ENCODE results near the gene EML2.

EML2 gene

DNA sequence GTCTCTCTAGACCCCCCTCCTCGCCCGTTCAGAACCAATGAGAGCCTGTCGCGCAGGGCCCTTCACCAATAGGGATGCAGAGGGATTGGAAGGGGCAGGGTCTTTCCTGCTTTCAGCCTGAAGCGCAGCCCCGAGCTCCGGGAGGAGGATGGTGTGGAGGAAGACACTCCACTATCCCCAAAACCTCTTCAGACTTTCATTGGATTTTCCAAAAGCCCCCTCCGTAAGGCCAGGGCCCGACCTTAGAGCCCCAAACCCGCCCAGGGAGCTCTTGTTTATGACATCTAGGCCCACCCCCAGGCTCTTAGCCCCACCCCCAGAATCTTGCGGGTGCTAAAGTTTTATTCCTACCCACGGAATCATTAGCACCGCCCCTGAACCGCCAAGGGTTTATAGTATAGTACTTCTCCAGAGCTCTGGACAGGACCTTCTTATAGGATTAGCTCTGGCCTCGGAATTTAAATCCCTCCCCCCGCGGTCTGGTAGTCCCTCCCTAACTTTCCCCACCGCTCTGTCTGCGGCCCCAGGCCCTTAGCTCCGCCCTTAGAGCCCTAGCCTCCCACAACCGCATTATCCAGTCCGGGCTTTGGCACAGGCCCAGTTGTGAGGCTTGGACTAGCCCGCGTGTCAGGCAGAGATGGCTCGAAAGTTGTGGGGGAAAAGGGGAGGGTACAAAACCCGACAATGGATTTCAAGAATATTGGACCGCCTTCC lies 6.6 kb upstream of the EML2 start (continued):
- TF ChIP-seq, protein P1, sequence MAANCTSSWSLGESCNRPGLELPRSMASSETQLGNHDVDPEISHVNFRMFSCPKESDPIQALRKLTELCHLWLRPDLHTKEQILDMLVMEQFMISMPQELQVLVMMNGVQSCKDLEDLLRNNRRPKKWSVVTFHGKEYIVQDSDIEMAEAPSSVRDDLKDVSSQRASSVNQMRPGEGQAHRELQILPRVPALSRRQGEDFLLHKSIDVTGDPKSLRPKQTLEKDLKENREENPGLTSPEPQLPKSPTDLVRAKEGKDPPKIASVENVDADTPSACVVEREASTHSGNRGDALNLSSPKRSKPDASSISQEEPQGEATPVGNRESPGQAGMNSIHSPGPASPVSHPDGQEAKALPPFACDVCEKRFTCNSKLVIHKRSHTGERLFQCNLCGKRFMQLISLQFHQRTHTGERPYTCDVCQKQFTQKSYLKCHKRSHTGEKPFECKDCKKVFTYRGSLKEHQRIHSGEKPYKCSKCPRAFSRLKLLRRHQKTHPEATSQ (tag by site-specific recombination; IDR thresholded peaks at IDR 0.05) = no peak
- TF ChIP-seq ZNF146 (tag by site-specific recombination; IDR thresholded peaks at IDR 0.05) (no peak), ZNF624 (tag by site-specific recombination; IDR thresholded peaks at IDR 0.05) (no peak), GLI4 (tag by site-specific recombination; IDR thresholded peaks at IDR 0.05) (no peak), ZNF132 (tag by site-specific recombination; IDR thresholded peaks at IDR 0.05; ENCODE audit: borderline replicate concordance) (no peak), ZNF558 (tag by site-specific recombination; IDR thresholded peaks at IDR 0.05) (0 out of 2 replicates have a peak, but pooled peaks have one; percentile 21), ZNF114 (tag by site-specific recombination; IDR thresholded peaks at IDR 0.05) (no peak), HOXD13 (CRISPR knock-in tag; IDR thresholded peaks at IDR 0.05; ENCODE audit: borderline replicate concordance) (no peak), ZNF324 (tag by site-specific recombination; IDR thresholded peaks at IDR 0.05) (peak; percentile 72; the same call in 1 of the 2 replicates), ZNF600 (tag by site-specific recombination; IDR thresholded peaks at IDR 0.05) (no peak), ZNF214 (tag by site-specific recombination; IDR thresholded peaks at IDR 0.05; ENCODE audit: borderline replicate concordance) (no peak), ZBTB1 (tag by site-specific recombination; IDR thresholded peaks at IDR 0.05) (no peak), ZNF121 (tag by site-specific recombination; IDR thresholded peaks at IDR 0.05) (no peak), ZNF658 (tag by site-specific recombination; IDR thresholded peaks at IDR 0.05) (no peak), SALL2 (tag by site-specific recombination; IDR thresholded peaks at IDR 0.05; ENCODE audit: borderline replicate concordance) (no peak), HOXC10 (CRISPR knock-in tag; IDR thresholded peaks at IDR 0.05) (no peak), ZNF155 (tag by site-specific recombination; IDR thresholded peaks at IDR 0.05) (no peak), YY2 (tag by site-specific recombination; IDR thresholded peaks at IDR 0.05) (no peak), ZNF404 (tag by site-specific recombination; IDR thresholded peaks at IDR 0.05) (no peak), ZNF629 (tag by site-specific recombination; IDR thresholded peaks at IDR 0.05) (peak; percentile 61), ZIC2 (tag by site-specific recombination; IDR thresholded peaks at IDR 0.05) (no peak), SCRT2 (tag by site-specific recombination; IDR thresholded peaks at IDR 0.05) (no peak), ZNF366 (tag by site-specific recombination; conservative IDR thresholded peaks at IDR 0.05) (peak; percentile 35; the same call in 1 of the 2 replicates), ZNF138 (tag by site-specific recombination; IDR thresholded peaks at IDR 0.05; ENCODE audit: borderline replicate concordance) (no peak), GLI2 (tag by site-specific recombination; IDR thresholded peaks at IDR 0.05; ENCODE audit: borderline replicate concordance, low read depth) (no peak), ZNF571 (tag by site-specific recombination; IDR thresholded peaks at IDR 0.05) (no peak), ZNF169 (tag by site-specific recombination; IDR thresholded peaks at IDR 0.05) (no peak), ZNF561 (tag by site-specific recombination; IDR thresholded peaks at IDR 0.05; ENCODE audit: borderline replicate concordance) (peak; percentile 83)
- TF ChIP-seq, protein P2, sequence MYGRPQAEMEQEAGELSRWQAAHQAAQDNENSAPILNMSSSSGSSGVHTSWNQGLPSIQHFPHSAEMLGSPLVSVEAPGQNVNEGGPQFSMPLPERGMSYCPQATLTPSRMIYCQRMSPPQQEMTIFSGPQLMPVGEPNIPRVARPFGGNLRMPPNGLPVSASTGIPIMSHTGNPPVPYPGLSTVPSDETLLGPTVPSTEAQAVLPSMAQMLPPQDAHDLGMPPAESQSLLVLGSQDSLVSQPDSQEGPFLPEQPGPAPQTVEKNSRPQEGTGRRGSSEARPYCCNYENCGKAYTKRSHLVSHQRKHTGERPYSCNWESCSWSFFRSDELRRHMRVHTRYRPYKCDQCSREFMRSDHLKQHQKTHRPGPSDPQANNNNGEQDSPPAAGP (tag by site-specific recombination; IDR thresholded peaks at IDR 0.05) = peak; percentile 52; the same call in 1 of the 2 replicates
- TF ChIP-seq, protein P3, sequence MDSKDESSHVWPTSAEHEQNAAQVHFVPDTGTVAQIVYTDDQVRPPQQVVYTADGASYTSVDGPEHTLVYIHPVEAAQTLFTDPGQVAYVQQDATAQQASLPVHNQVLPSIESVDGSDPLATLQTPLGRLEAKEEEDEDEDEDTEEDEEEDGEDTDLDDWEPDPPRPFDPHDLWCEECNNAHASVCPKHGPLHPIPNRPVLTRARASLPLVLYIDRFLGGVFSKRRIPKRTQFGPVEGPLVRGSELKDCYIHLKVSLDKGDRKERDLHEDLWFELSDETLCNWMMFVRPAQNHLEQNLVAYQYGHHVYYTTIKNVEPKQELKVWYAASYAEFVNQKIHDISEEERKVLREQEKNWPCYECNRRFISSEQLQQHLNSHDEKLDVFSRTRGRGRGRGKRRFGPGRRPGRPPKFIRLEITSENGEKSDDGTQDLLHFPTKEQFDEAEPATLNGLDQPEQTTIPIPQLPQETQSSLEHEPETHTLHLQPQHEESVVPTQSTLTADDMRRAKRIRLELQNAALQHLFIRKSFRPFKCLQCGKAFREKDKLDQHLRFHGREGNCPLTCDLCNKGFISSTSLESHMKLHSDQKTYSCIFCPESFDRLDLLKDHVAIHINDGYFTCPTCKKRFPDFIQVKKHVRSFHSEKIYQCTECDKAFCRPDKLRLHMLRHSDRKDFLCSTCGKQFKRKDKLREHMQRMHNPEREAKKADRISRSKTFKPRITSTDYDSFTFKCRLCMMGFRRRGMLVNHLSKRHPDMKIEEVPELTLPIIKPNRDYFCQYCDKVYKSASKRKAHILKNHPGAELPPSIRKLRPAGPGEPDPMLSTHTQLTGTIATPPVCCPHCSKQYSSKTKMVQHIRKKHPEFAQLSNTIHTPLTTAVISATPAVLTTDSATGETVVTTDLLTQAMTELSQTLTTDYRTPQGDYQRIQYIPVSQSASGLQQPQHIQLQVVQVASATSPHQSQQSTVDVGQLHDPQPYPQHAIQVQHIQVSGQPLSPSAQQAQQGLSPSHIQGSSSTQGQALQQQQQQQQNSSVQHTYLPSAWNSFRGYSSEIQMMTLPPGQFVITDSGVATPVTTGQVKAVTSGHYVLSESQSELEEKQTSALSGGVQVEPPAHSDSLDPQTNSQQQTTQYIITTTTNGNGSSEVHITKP (tag by site-specific recombination; IDR thresholded peaks at IDR 0.05) = peak; percentile 91
- TF ChIP-seq, protein P4, sequence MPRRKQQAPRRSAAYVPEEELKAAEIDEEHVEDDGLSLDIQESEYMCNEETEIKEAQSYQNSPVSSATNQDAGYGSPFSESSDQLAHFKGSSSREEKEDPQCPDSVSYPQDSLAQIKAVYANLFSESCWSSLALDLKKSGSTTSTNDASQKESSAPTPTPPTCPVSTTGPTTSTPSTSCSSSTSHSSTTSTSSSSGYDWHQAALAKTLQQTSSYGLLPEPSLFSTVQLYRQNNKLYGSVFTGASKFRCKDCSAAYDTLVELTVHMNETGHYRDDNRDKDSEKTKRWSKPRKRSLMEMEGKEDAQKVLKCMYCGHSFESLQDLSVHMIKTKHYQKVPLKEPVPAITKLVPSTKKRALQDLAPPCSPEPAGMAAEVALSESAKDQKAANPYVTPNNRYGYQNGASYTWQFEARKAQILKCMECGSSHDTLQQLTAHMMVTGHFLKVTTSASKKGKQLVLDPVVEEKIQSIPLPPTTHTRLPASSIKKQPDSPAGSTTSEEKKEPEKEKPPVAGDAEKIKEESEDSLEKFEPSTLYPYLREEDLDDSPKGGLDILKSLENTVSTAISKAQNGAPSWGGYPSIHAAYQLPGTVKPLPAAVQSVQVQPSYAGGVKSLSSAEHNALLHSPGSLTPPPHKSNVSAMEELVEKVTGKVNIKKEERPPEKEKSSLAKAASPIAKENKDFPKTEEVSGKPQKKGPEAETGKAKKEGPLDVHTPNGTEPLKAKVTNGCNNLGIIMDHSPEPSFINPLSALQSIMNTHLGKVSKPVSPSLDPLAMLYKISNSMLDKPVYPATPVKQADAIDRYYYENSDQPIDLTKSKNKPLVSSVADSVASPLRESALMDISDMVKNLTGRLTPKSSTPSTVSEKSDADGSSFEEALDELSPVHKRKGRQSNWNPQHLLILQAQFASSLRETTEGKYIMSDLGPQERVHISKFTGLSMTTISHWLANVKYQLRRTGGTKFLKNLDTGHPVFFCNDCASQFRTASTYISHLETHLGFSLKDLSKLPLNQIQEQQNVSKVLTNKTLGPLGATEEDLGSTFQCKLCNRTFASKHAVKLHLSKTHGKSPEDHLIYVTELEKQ (tag by site-specific recombination; IDR thresholded peaks at IDR 0.05; ENCODE audit: borderline replicate concordance) = no peak
